ENCODE data around the gene TMEM88. TPM values are rescaled to one million over a fixed set of nuclear protein-coding genes. Genes with fewer than 3 reads are reported as not detected.

TMEM88 gene
- total and polyA plus RNA-seq, 5 donors, result 9.0 to 74.5 (median 17.1) TPM

Other genes starting within 250 kb of the TMEM88 start
- gene FXR2, start 240.2 kb upstream of the TMEM88 start, total RNA-seq, result 100 to 1,000 TPM in 1 of 4 donors, 10 to 100 TPM in 3; 78.9 to 109 (median 87.2) TPM
- 79.3 TPM for gene FXR2, start 240.2 kb upstream of the TMEM88 start, polyA plus RNA-seq
- 100 to 1,000 TPM in 2 of 4 donors, 10 to 100 TPM in 2; 85.1 to 117 (median 93.7) TPM for gene SAT2, start 227.2 kb upstream of the TMEM88 start, total RNA-seq
- 141 TPM for gene SAT2, start 227.2 kb upstream of the TMEM88 start, polyA plus RNA-seq
- gene SHBG, start 224.9 kb upstream of the TMEM88 start, total RNA-seq, result 1 to 10 TPM in 1 of 4 donors, under 1 TPM in 2, not detected in 1; 0.71 to 1.2 (median 0.82) TPM
- gene SHBG, start 224.9 kb upstream of the TMEM88 start, polyA plus RNA-seq, result 0.57 TPM
- 10 to 100 TPM in 1 of 4 donors, 1 to 10 TPM in 3; 3.1 to 10.2 (median 5.3) TPM for gene ATP1B2, start 204.1 kb upstream of the TMEM88 start, total RNA-seq
- 2.8 TPM for gene ATP1B2, start 204.1 kb upstream of the TMEM88 start, polyA plus RNA-seq
- 10 to 100 TPM; 13.2 to 16.3 (median 14.2) TPM for gene TP53, start 167.6 kb upstream of the TMEM88 start, total RNA-seq
- gene TP53, start 167.6 kb upstream of the TMEM88 start, polyA plus RNA-seq, result 6.1 TPM
- 1 to 10 TPM; 4.0 to 6.3 (median 4.9) TPM for gene WRAP53, start 166.6 kb upstream of the TMEM88 start, total RNA-seq
- gene WRAP53, start 166.6 kb upstream of the TMEM88 start, polyA plus RNA-seq, result 5.1 TPM
- under 1 TPM; 0.31 to 0.97 (median 0.54) TPM for gene EFNB3, start 149.9 kb upstream of the TMEM88 start, total RNA-seq
- 0.59 TPM for gene EFNB3, start 149.9 kb upstream of the TMEM88 start, polyA plus RNA-seq
- under 1 TPM in 3 of 4 donors, not detected in 1; 0.03 to 0.22 (median 0.06) TPM for gene DNAH2, start 137.3 kb upstream of the TMEM88 start, total RNA-seq
- gene DNAH2, start 137.3 kb upstream of the TMEM88 start, polyA plus RNA-seq, result 0.11 TPM
- 10 to 100 TPM; 25.7 to 28.1 (median 27.5) TPM for gene KDM6B, start 20.8 kb upstream of the TMEM88 start, total RNA-seq
- 18.6 TPM for gene KDM6B, start 20.8 kb upstream of the TMEM88 start, polyA plus RNA-seq
- 100 to 1,000 TPM in 1 of 4 donors, 10 to 100 TPM in 3; 59.9 to 103 (median 95.6) TPM for gene NAA38, start 2.5 kb downstream of the TMEM88 start, total RNA-seq
- gene NAA38, start 2.5 kb downstream of the TMEM88 start, polyA plus RNA-seq, result 160 TPM
- gene CYB5D1, start 2.9 kb downstream of the TMEM88 start, total RNA-seq, result 10 to 100 TPM; 12.6 to 16.2 (median 15.4) TPM
- gene CYB5D1, start 2.9 kb downstream of the TMEM88 start, polyA plus RNA-seq, result 12.1 TPM
- 10 to 100 TPM; 31.2 to 38.8 (median 35.0) TPM for gene CHD3, start 33.7 kb downstream of the TMEM88 start, total RNA-seq
- 45.3 TPM for gene CHD3, start 33.7 kb downstream of the TMEM88 start, polyA plus RNA-seq
- 1 to 10 TPM in 3 of 4 donors, under 1 TPM in 1; 0.89 to 2.1 (median 1.5) TPM for gene RNF227, start 61.2 kb downstream of the TMEM88 start, total RNA-seq
- 1.5 TPM for gene RNF227, start 61.2 kb downstream of the TMEM88 start, polyA plus RNA-seq
- 1 to 10 TPM in 1 of 4 donors, under 1 TPM in 3; 0.60 to 1.2 (median 0.70) TPM for gene KCNAB3, start 74.8 kb downstream of the TMEM88 start, total RNA-seq
- 0.50 TPM for gene KCNAB3, start 74.8 kb downstream of the TMEM88 start, polyA plus RNA-seq
- 100 to 1,000 TPM in 3 of 4 donors, 10 to 100 TPM in 1; 73.4 to 109 (median 104) TPM for gene TRAPPC1, start 76.9 kb downstream of the TMEM88 start, total RNA-seq
- gene TRAPPC1, start 76.9 kb downstream of the TMEM88 start, polyA plus RNA-seq, result 135 TPM
- gene CNTROB, start 77.1 kb downstream of the TMEM88 start, total RNA-seq, result 10 to 100 TPM in 3 of 4 donors, 1 to 10 TPM in 1; 9.6 to 14.6 (median 10.4) TPM
- 9.6 TPM for gene CNTROB, start 77.1 kb downstream of the TMEM88 start, polyA plus RNA-seq
- under 1 TPM in 3 of 4 donors, not detected in 1; 0.23 to 0.85 (median 0.31) TPM for gene GUCY2D, start 147.5 kb downstream of the TMEM88 start, total RNA-seq
- 0.09 TPM for gene GUCY2D, start 147.5 kb downstream of the TMEM88 start, polyA plus RNA-seq
- gene ALOX15B, start 184.0 kb downstream of the TMEM88 start, total RNA-seq, result under 1 TPM; 0.25 to 0.68 (median 0.46) TPM
- 0.54 TPM for gene ALOX15B, start 184.0 kb downstream of the TMEM88 start, polyA plus RNA-seq
- gene ALOX12B, start 232.7 kb downstream of the TMEM88 start, total RNA-seq, result under 1 TPM in 1 of 4 donors, not detected in 3; 0.71 TPM
- gene ALOX12B, start 232.7 kb downstream of the TMEM88 start, polyA plus RNA-seq, result not detected

Measured in right cardiac atrium (tissue), 5 donors.